ENCODE results near the gene ZNF563.
A peak's percentile ranks its signal among the peaks of the same experiment; 100 is the strongest.

The ZNF563 gene

DNA sequence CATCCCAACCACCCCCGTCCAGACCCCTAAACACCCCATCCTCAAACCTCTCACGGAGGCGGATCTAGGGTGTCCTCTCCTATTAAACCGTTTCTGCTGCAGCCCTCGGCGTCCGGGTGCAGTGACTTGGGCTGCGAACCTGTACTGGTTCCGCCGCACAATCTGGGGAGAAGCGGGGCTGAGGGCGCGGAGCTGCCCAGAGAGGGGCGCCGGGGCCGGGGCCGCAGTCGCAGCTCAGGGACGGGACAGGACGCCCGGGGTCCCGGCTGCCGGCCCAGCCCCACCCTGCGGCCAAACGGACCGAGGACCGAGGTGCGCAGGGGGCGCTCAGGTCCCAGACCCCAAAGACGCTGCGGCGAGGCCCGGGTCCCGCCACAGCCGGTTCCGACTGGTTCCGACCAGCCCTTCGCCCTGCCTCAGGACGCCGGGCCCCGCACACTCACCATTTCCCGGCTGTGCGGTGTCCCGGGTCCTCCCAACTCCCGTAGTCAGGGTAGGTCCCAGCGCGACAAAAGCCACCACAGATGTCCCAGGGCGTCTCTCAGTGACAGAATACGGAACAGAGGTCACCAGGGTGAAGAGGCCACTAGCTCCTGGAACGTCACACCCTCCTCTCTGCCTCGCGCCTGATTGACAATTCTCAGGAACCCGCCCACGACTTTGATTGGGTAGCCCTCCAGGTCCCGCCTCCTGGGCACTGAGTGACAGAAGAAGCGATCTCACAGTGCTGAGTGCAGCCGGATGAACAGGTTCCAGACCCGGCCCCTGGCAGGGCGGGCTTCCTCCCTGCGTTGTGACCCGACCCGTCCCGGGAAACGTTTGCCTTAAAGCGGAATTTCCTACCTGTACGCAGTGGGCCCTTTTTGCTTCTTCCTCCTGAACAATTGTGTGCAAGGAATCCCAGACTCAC, 38.9 kb downstream of the ZNF563 start, which contains the start of gene ZNF44:
Gene ZNF44 (minus strand): TSS at position 635 of the 910 bp plus-strand sequence. CDS start 189 bp downstream, at position 446.
- DNase-seq (ENCODE audit: low read depth in 2 of 3, low spot score in 1 of 3): peak; percentile 93 to 97 (median 97)

DNA sequence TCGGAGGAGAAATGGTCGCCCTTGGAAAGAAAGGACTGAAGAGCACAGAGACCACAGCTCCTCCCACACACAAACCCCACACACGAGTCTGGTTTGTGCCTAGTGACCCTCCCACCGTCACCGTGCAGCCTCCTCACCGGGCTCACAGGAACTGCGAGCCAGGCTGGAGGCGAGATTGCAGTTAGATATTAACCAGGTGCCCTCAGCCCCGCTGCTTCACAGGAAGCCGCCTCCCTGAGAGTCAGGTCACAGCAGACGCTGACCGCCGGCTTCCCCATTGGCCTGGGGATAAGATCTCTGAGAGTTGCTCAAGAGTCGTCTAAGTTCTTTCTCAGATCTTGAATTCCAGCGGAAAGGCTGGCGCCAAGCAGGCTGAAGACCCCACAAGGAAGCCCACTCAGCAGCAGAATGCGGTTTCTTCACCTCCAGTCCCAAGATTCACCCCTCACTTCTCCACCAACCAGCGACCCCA, 39.6 kb downstream of the ZNF563 start:
- DNase-seq (ENCODE audit: low read depth in 2 of 3, low spot score in 1 of 3): peak; percentile 6 to 39 (median 32)

DNA sequence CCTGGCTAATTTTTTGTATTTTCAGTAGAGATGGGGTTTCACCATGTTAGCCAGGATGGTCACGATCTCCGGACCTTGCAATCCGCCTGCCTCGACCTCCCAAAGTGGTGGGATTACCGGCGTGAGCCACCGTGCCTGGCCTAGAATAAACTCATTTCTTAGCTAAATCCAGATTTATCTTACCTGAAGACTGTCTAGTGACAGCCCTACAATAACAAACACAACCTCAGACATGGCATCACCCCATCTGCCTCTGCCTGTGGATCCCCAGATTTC, 43.7 kb downstream of the ZNF563 start:
- no peak for DNase-seq (ENCODE audit: low read depth in 2 of 3, low spot score in 1 of 3)

DNA sequence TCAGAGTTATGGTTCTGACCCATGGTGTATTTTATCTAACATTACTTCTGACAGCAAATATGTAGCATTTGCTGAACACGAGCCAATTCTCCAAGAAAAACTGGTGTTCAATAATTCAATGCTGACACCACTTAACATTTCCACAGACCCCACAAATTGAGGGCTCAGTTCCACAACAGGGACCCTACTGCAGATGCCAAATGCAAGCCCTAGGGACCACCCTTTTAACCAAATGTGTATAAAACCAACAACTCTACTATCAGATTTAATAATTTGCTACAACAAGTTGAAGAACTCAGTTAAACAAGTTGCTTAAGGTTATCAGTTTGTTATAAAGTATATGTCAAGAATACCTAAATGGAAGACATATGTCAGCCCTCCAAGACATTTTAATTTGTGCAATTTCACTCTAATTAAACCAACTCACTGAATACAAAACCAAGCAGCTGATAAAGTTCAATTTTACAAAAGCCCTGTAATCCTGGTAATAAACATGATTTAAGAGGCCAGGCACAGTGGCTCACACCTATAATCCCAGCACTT, 45.4 kb downstream of the ZNF563 start:
- no peak for DNase-seq (ENCODE audit: low read depth in 2 of 3, low spot score in 1 of 3)

DNA sequence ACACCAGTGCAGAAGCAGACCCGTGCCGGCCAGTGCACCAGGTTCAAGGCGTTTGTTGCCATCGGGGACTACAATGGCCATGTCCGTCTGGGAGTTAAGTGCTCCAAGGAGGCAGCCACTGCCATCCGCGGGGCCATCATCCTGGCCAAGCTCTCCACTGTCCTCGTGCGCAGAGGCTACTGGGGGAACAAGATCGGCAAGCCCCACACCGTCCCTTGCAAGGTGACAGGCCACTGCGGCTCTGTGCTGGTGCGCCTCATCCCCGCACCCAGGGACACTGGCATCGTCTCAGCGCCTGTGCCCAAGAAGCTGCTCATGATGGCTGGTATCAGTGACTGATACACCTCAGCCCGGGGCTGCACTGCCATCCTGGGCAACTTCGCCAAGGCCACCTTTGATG, 48.8 kb downstream of the ZNF563 start:
- DNase-seq (ENCODE audit: low read depth in 2 of 3, low spot score in 1 of 3): no peak

DNA sequence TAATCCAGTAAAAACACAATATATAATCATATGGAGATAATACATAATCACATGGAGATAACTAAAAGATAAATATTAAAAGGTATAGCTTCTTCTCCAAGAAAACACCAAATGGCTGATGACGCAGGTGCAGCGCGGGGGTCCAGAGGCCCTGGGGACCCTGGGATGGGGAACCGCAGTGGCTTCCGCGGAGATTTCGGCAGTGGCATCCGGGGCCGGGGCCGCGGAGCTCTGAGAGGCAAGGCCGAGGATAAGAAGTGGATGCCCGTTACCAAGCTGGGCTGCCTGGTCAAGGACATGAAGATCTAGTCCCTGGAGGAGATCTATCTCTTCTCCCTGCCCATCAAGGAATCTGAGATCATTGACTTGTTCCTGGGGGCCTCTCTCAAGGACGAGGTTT, 49.2 kb downstream of the ZNF563 start:
- no peak for DNase-seq (ENCODE audit: low read depth in 2 of 3, low spot score in 1 of 3)

DNA sequence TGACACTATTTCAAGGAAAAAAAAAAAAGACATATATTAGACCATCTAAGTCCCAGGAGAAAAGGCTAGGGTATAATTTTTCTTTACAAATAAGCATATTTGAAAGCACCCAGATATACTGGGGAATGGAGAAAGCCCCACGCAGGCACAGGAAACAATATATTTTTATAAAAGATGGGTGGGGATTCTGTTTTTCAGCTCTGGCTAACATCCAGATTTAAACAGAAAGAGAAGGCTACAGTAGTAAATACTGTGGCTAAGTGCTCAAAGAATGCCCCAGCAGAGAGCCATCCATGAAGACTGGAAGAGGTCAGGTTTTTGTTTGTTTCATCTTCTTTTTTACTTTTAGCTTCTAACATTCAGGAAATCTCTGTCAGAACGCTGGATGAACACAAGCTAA, 54.7 kb downstream of the ZNF563 start:
- DNase-seq (ENCODE audit: low read depth in 2 of 3, low spot score in 1 of 3): no peak

DNA sequence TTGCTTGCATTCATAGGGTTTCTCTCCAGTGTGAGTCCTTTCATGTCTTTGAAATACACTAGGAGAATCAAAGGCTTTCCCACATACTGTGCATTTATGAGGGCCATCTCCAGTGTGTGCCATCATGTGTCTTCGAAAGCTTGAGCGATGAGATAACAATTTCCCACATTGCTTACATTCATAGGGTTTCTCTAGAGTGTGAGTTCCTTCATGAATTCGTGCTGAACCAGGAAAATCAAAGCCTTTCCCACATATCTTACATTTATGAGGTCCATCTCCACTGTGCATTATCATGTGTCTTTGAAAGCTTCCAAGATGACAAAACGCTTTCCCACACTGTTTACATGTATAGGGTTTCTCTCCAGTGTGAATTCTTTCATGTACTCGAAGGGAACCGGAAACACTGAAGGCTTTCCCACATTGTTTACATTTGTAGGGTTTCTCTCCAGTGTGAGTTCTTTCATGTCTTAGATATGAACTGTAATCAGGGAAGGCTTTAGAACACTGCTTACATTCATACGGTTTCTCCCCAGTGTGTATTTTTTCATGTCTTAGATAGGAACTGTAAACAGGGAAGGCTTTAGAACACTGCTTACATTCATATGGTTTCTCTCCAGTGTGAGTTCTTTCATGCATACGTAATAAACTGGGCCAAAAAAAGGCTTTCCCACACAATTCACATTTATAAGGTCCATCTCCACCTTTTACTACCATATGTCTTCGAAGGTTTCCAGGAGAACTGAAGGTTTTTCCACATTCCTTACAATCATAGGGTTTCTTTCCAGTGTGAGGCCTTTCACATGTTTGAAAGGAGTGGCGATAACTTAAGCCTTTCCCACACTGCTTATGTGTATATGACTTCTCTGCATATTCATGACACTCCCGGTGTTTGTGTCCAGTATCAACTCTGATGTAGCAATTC, 60.2 kb downstream of the ZNF563 start:
- DNase-seq (ENCODE audit: low read depth in 2 of 3, low spot score in 1 of 3): no peak

DNA sequence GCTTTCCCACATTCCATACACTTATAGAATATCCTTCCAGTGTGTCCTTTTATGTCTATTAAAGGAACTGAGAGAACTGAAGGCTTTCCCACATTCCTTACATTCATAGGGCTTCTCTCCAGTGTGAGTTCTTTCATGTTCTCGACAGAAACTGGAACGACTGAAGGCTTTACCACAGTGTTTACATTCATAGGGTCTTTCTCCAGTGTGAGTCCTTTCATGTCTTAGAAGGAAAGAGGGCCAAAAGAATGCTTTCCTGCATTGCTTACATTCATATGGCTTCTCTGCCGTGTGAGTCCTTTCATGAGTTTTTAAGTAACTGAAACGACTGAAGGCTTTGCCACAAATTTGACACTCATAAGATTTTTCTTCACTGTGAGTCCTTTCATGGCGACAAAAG, 61.0 kb downstream of the ZNF563 start:
- DNase-seq (ENCODE audit: low read depth in 2 of 3, low spot score in 1 of 3): no peak

DNA sequence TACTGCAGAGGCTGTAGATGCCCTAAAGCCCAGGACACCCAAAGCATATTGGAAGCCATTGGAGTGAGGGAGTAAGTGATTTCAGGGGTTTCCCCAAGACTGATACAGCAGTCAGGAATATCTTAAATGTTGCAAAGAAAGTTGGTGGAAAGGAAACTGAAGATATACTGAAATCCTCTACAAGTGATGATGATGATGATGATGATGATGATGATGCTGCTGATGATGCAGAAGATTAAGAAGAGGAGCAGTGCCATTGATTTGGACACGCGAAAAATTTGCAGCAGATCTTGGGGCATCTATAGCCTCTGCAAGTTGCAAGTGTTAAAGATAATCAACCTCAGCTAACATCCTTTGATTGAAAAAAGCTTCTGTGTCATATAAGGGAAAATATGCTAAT, 62.6 kb downstream of the ZNF563 start:
- no peak for DNase-seq (ENCODE audit: low read depth in 2 of 3, low spot score in 1 of 3)
